ENCODE data around the gene TOR1AIP2.

DNA sequence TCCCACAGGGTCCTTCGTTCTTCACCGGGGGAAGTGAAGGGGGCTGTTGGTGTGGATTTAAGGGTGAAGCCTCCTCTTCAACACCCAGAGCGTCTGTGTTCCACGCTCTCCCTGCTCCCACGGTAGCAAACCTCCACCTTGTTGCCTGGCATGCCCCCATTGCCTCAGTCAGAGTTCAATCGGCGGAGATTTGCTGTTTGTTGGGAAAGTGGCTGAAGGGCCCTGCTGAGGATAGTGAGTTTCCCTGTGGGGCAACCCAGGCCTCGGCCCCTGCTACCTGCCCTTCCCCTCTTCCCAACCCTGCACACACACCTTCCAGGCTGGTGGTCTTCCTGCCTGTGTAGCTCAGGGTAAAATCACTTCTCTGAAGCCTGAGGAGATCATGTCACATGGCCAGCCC is 60.5 kb downstream of the TOR1AIP2 start:
- TF ChIP-seq ASH2L (IDR thresholded peaks at IDR 0.05; ENCODE audit: borderline replicate concordance, low read depth) (no peak), POLR2A (IDR thresholded peaks at IDR 0.05; ENCODE audit: low read depth, low read length) (no peak), RELA (IDR thresholded peaks at IDR 0.05; ENCODE audit: borderline replicate concordance, partially characterized antibody) (no peak), FOXM1 (IDR thresholded peaks at IDR 0.05; ENCODE audit: low read depth, low read length) (no peak), MYC (IDR thresholded peaks at IDR 0.05; ENCODE audit: insufficient read depth, insufficient read length, insufficient replicate concordance, low read length, severe bottlenecking) (no peak), SMARCA5 (IDR thresholded peaks at IDR 0.05) (no peak), SP1 (IDR thresholded peaks at IDR 0.05; ENCODE audit: low read depth, low read length) (no peak)
- TF ChIP-seq, protein P1, sequence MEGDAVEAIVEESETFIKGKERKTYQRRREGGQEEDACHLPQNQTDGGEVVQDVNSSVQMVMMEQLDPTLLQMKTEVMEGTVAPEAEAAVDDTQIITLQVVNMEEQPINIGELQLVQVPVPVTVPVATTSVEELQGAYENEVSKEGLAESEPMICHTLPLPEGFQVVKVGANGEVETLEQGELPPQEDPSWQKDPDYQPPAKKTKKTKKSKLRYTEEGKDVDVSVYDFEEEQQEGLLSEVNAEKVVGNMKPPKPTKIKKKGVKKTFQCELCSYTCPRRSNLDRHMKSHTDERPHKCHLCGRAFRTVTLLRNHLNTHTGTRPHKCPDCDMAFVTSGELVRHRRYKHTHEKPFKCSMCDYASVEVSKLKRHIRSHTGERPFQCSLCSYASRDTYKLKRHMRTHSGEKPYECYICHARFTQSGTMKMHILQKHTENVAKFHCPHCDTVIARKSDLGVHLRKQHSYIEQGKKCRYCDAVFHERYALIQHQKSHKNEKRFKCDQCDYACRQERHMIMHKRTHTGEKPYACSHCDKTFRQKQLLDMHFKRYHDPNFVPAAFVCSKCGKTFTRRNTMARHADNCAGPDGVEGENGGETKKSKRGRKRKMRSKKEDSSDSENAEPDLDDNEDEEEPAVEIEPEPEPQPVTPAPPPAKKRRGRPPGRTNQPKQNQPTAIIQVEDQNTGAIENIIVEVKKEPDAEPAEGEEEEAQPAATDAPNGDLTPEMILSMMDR (IDR thresholded peaks at IDR 0.05 in 2 of 3, conservative IDR thresholded peaks at IDR 0.05 in 1 of 3; ENCODE audit: control insufficient read depth in 2 of 3, extremely low read depth in 1 of 3, insufficient read depth in 1 of 3, low read depth in 3 of 3, low read length in 3 of 3): no peak
